22Rv1 (cell line): ENCODE measurements around the gene INSIG1.

ENCODE experiments used
- H3K27ac ChIP-seq: fragments of 450-650 bp; 2 replicates; pipeline ENCODE4 v1.5.1; 2017
- CTCF ChIP-seq: fragments of 450-650 bp; IDR thresholded peaks from 2 replicates; pipeline ENCODE4 v1.5.1; 2017; ENCODE audit warnings: mild to moderate bottlenecking
- ZFX ChIP-seq: fragments of 450-650 bp; IDR thresholded peaks from 2 replicates; pipeline ENCODE4 v1.6.1; 2017; ENCODE audit warnings: antibody characterized with exemption, borderline replicate concordance

Gene INSIG1

GRCh38 chr7:155280446-155281397 is 17.0 kb upstream of the INSIG1 start:
- no peak for TF ChIP-seq CTCF
- no peak for TF ChIP-seq ZFX
- no peak overlapping the region for H3K27ac ChIP-seq

GRCh38 chr7:155281398-155281969 is 16.2 kb upstream of the INSIG1 start:
- TF ChIP-seq CTCF (no peak), ZFX (no peak)
- H3K27ac ChIP-seq, result no peak overlapping the region

- no peak overlapping the region for H3K27ac ChIP-seq
- TF ChIP-seq CTCF (no peak), ZFX (no peak)
These were observed 15.0 kb upstream of the INSIG1 start for GRCh38 chr7:155282671-155283070.

GRCh38 chr7:155283565-155284194 is 14.0 kb upstream of the INSIG1 start:
- TF ChIP-seq ZFX, result no peak
- TF ChIP-seq CTCF, result no peak
- H3K27ac ChIP-seq, result no peak overlapping the region

- TF ChIP-seq CTCF (no peak), ZFX (no peak)
- H3K27ac ChIP-seq, result no peak overlapping the region
These were observed 13.0 kb upstream of the INSIG1 start for GRCh38 chr7:155284496-155285274.

- no peak for TF ChIP-seq ZFX
- no peak for TF ChIP-seq CTCF
- H3K27ac ChIP-seq, result no peak overlapping the region
These were observed 12.3 kb upstream of the INSIG1 start for GRCh38 chr7:155285423-155285822.
